Uterus (tissue), 4 donors: ENCODE measurements around the gene CSTF1. TPM values are rescaled to one million over a fixed set of nuclear protein-coding genes. Genes with fewer than 3 reads are reported as not detected.
A peak's percentile ranks its signal among the peaks of the same experiment; 100 is the strongest.
"Not testable (repeated sequence)": the region's sequence is repeated elsewhere in the genome, so short reads cannot be mapped to it uniquely, and the experiment has no call there.

Experiments used
- DNase-seq, 2 donors: peaks; one replicate each; pipeline ENCODE4 v3.0.0-alpha.2; 2019 to 2020
- H3K27ac ChIP-seq, 2 donors: fragments of 200-600 bp; sonication (generic); 1 replicate in 1 of 2; 2 replicates in 1 of 2; pipeline ENCODE4 v1.5.1; 2016 to 2018
- H3K27me3 ChIP-seq, 2 donors: fragments of 200-600 bp; sonication (generic); one replicate each; pipeline ENCODE4 v1.5.1; 2018 to 2019; ENCODE audit warnings: control low read depth in 1 of 2
- H3K36me3 ChIP-seq, 2 donors: fragments of 200-600 bp; sonication (generic); one replicate each; pipeline ENCODE4 v1.5.1; 2019; ENCODE audit warnings: control low read depth in 1 of 2
- H3K4me1 ChIP-seq, 2 donors: fragments of 200-600 bp; sonication (generic); one replicate each; pipeline ENCODE4 v1.5.1; 2018 to 2019; ENCODE audit warnings: control low read depth in 1 of 2
- H3K4me3 ChIP-seq, 2 donors: fragments of 200-600 bp; sonication (generic); 1 replicate in 1 of 2; 2 replicates in 1 of 2; pipeline ENCODE4 v1.5.1; 2018 to 2019; ENCODE audit warnings: mild to moderate bottlenecking in 1 of 2
- H3K9me3 ChIP-seq, 2 donors: fragments of 200-600 bp; sonication (generic); one replicate each; pipeline ENCODE4 v1.5.1; 2019; ENCODE audit warnings: control low read depth in 1 of 2
- POLR2A ChIP-seq, 2 donors: fragments of 450-650 bp; IDR thresholded peaks; one replicate each; pipeline ENCODE4 v1.6.1; 2016; ENCODE audit warnings: antibody characterized with exemption in 2 of 2, mild to moderate bottlenecking in 1 of 2, moderate library complexity in 1 of 2
- intact Hi-C: fragments of 100-400 bp; cut with DNase I; formaldehyde crosslinking; loops from one replicate; pipeline ENCODE4 v1.15.1; 2023; ENCODE audit warnings: low total_unique reads
- total RNA-seq, 4 donors: library from RNA; depleted of rRNA in 3 of 4; stranded (reverse); fragments of >200 nt in 3 of 4; gene quantifications; one replicate each; pipeline versions ENCODE4 v1.1.0 to v1.2.4, GENCODE V29; 2014 to 2023
- TF ChIP-seq, protein P1 (sequence below), 4 experiments: fragments of 200-600 bp in 2 of 4; fragments of 450-650 bp in 2 of 4; sonication (generic) in 2 of 4; IDR thresholded peaks; one replicate each; pipeline ENCODE4 v1.5.1; 2016 to 2019; ENCODE audit warnings: antibody characterized with exemption in 4 of 4, mild to moderate bottlenecking in 2 of 4, moderate library complexity in 1 of 4
- donor health status: DM: yes; HTN: yes; CAD: no.

The CSTF1 gene
- total RNA-seq, 4 donors from 2014 or later, result 20.9 to 44.0 (median 29.9) TPM

DNA sequence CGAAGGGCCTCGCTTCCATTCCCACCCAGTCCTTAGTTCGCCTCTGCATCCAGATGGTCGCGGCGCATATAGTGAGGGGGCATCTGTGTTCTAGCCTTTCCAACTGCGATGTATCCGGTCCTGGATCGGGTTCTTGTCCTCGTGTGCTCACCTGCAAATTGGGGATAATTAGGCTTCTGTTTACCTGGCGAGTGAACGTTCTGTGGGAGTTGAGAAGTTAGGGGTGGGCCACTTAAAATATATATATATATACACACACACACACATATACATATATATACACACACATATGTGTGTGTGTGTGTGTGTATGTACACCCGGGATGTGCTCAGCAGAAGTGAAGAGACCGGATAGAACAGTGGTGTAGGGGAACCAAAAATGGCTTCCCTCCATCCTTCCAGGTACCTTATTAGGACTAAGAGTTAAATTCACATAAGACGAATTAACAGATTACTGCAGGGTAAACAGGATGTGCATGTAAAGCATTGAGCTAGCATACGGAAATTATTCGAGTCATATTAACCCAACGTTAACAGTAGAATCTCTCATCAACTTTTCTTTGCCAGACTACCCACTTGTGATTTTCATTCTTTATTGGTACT is 537 bp downstream of the CSTF1 start:
- no peak for TF ChIP-seq POLR2A (IDR thresholded peaks at IDR 0.05)
- TF ChIP-seq, protein P1, sequence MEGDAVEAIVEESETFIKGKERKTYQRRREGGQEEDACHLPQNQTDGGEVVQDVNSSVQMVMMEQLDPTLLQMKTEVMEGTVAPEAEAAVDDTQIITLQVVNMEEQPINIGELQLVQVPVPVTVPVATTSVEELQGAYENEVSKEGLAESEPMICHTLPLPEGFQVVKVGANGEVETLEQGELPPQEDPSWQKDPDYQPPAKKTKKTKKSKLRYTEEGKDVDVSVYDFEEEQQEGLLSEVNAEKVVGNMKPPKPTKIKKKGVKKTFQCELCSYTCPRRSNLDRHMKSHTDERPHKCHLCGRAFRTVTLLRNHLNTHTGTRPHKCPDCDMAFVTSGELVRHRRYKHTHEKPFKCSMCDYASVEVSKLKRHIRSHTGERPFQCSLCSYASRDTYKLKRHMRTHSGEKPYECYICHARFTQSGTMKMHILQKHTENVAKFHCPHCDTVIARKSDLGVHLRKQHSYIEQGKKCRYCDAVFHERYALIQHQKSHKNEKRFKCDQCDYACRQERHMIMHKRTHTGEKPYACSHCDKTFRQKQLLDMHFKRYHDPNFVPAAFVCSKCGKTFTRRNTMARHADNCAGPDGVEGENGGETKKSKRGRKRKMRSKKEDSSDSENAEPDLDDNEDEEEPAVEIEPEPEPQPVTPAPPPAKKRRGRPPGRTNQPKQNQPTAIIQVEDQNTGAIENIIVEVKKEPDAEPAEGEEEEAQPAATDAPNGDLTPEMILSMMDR (IDR thresholded peaks at IDR 0.05), result no peak

DNA sequence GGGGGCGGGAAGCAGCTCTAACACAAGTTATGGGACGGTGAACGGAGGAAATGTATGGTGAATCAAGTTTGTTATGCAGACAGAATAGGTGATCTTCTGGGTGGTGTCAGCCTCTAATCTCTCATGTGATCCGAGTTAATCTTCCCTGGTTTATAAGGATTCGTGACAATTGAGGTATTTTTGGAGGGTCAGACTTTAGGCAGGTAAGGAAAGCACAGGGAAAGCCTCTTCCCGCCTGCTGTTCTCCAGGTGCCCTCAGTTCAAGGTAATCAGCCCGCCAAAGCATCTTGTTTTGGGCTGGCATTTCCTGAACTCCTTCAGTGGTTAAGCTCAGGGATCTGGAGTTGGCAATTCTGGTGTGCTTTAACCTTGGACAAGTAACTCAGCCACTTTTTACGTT is 1.2 kb downstream of the CSTF1 start:
- TF ChIP-seq, protein P1 (IDR thresholded peaks at IDR 0.05), result no peak
- no peak for TF ChIP-seq POLR2A (IDR thresholded peaks at IDR 0.05)
- peak overlapping the region in 1 of 2 donors; percentile 60 for H3K4me3 ChIP-seq
- DNase-seq, result no peak
- H3K27ac ChIP-seq, result no peak overlapping the region
- H3K36me3 ChIP-seq, result no peaks in the 10 kb centered on the region
- no peaks in the 10 kb centered on the region for H3K27me3 ChIP-seq
- H3K9me3 ChIP-seq, result no peaks in the 10 kb centered on the region
- no peaks in the 10 kb centered on the region for H3K4me1 ChIP-seq
- intact Hi-C loops, result no loop called here

More for the DNA sequence above, 537 bp downstream of the CSTF1 start:
- H3K9me3 ChIP-seq, result no peaks in the 10 kb centered on the region
- no peak for DNase-seq
- peak overlapping the region; percentile 85 to 90 for H3K27ac ChIP-seq
- no peaks in the 10 kb centered on the region for H3K27me3 ChIP-seq
- H3K4me1 ChIP-seq, result no peaks in the 10 kb centered on the region
- intact Hi-C loops, result no loop called here
- H3K4me3 ChIP-seq, result peak overlapping the region; percentile 60 to 93
- H3K36me3 ChIP-seq, result no peaks in the 10 kb centered on the region

DNA sequence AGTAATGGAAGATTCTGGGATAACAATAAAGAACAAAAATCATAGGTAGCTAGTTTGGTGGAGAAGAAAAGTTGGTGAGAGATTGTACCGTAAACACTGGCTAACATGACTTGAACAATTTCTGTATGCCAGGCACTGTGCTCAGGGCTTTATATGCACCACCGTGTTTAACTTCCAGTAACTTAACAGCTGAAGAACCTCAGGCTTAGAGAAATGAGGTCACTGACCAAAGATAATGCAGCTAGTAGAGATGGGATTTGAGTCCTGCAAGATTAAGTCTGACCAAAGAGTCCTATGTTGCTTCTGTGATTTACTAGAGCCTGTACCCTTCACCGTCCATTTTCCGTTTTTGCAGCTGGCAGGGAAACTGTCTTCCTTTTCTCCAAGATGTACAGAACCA is 2.7 kb downstream of the CSTF1 start:
- no peaks in the 10 kb centered on the region for H3K9me3 ChIP-seq
- H3K27me3 ChIP-seq, result no peaks in the 10 kb centered on the region
- DNase-seq, result no peak
- no peak overlapping the region for H3K4me3 ChIP-seq
- intact Hi-C loops, result no loop called here
- H3K27ac ChIP-seq, result no peak overlapping the region
- no peaks in the 10 kb centered on the region for H3K4me1 ChIP-seq
- no peaks in the 10 kb centered on the region for H3K36me3 ChIP-seq
- TF ChIP-seq, protein P1 (IDR thresholded peaks at IDR 0.05), result no peak
- TF ChIP-seq POLR2A (IDR thresholded peaks at IDR 0.05), result no peak

DNA sequence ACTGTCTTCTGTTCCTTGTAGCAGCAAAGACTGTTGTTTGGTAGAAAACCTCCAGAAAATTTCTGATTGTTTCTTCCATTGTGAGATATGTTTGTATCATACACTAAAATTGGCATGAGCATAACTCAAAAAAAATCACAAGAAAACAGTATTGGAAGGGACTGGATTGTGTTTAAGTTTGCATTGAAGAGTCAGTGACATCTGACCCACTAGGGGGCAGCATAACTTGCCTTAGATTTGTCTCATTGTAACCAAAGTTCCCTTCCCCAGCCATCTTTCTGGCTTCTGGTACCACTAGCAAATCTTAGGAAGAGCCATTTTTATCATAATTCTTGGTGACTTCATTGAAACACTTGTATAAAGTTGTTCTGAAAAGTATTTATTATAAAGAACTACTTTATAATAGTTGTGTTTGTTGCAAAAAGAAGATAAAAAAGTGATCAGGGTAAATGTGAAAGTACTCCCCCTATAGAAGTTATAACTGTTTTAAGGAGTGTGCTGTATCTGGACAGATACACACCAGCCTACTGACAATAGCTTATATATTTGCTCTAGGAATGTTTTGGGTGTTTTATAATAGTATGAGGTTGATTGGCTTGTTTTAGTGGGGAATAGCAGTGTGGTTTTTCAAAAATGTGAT is 7.7 kb downstream of the CSTF1 start:
- no peak for DNase-seq
- H3K4me1 ChIP-seq, result no peaks in the 10 kb centered on the region
- H3K9me3 ChIP-seq, result no peaks in the 10 kb centered on the region
- no peaks in the 10 kb centered on the region for H3K27me3 ChIP-seq
- no peak overlapping the region for H3K27ac ChIP-seq
- no peaks in the 10 kb centered on the region for H3K36me3 ChIP-seq
- intact Hi-C loops, result loop anchor here (10.0 kb wide), 1 partner anchor 65 kb away; the partner anchor contains the start of gene RTF2
- TF ChIP-seq, protein P1 (IDR thresholded peaks at IDR 0.05), result peak; percentile 38 to 50 (median 45)
- TF ChIP-seq POLR2A (IDR thresholded peaks at IDR 0.05), result no peak
- no peak overlapping the region for H3K4me3 ChIP-seq

DNA sequence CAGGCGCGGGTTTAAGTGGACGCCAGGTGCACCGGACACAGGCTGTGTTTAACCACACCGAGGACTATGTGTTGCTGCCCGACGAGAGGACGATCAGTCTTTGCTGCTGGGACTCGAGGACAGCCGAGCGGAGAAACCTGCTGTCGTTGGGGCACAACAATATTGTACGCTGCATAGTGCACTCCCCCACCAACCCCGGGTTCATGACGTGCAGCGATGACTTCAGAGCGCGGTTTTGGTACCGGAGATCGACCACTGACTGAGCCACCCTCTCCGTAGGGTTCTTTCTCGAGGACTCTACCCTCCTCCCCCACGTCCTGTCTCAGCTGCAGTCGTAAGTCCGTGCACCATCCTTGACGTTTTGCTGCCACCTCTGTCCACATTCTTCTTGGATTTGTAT is 11.0 kb downstream of the CSTF1 start:
- Histone ChIP-seq H3K36me3 (no peaks in the 10 kb centered on the region), H3K9me3 (no peaks in the 10 kb centered on the region), H3K27ac (no peak overlapping the region), H3K27me3 (no peaks in the 10 kb centered on the region), H3K4me3 (no peak overlapping the region), H3K4me1 (no peaks in the 10 kb centered on the region)
- intact Hi-C loops, result loop anchor here (10.0 kb wide), 1 partner anchor 61 kb away; the partner anchor contains the start of gene RTF2
- DNase-seq, result no peak
- TF ChIP-seq POLR2A (IDR thresholded peaks at IDR 0.05), result no peak
- TF ChIP-seq, protein P1 (IDR thresholded peaks at IDR 0.05), result no peak

DNA sequence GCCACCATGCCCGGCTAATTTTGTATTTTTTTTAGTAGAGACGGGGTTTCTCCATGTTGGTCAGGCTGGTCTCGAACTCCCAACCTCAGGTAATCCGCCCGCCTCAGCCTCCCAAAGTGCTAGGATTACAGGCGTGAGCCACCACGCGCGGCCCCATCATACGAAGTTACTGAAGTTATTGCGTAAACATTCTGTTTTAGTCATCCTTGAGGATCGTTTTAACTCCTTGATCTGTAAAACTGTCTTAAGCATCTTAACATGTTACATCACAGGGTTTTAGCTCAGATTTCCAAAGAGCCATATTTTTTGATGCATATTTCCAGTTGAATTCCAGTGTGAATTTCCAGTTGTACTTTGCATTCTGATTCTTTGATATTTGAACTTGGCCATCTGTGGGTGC is 12.9 kb downstream of the CSTF1 start:
- not testable (repeated sequence) for H3K27ac ChIP-seq, H3K9me3 ChIP-seq, H3K27me3 ChIP-seq, DNase-seq, H3K36me3 ChIP-seq, H3K4me1 ChIP-seq, H3K4me3 ChIP-seq
- intact Hi-C loops, result loop anchor here (10.0 kb wide), 1 partner anchor 59 kb away; the partner anchor contains the start of gene RTF2
